ENCODE measurements around the gene CEMP1. TPM values are rescaled to one million over a fixed set of nuclear protein-coding genes. Genes with fewer than 3 reads are reported as not detected.

The CEMP1 gene
- total and polyA plus RNA-seq, 10 of the 15 experiments (the other 5 are each of a cell fraction or from before 2014, with no cell fraction given), result 0.05 to 8.2 (median 1.5) TPM; not detected in 5

DNA sequence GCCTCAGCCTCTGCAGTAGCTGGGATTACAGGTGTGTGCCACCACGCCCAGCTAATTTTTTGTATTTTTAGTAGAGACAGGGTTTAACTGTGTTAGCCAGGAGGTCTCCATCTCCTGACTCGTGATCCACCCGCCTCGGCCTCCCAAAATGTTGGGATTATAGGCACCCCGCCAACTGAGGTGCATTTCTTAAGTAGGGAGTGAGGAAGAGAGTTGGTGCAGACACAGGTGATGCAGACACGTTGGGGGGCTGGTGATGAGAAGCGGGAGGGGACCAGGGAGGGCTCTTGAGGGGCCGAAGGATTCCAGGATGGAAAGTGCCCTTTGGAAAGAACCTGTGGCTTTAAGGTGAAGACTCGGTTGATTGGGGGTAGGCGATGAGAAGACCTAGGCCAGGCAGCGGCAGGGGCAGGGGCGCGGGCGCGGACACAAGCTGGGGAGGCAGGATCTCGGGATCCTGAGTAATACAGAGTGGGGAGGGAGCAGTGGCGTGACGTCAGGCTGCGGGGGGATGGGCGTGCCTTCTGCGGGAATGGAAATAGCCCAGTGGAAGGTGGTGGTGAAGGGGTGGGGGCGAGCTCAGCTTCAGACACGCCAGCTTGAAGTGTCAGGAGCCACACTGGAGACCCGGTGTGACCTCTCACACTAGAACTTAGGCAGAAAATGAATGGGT is 19.9 kb downstream of the CEMP1 start:
- FAIRE-seq, result no peak
- peaks cover 6% of the 10 kb centered on the region; the same call in 1 of the 2 replicates for H4K20me1 ChIP-seq (ENCODE audit: control insufficient read depth, insufficient read depth)
- POLR2A ChIA-PET, result interaction anchor here (0.8 kb wide), 1 partner anchor 26 kb away, joined by 4 read pairs; the partner anchor contains the start of gene PDPK1
- intact Hi-C loops (cut with micrococcal nuclease; ENCODE audit: unreplicated experiment), result no loop called here
- no peak overlapping the region for H3K27ac ChIP-seq (ENCODE audit: control insufficient read depth, insufficient read depth)
- BruUV-seq (replicated peaks), result no TSS peak
- H3K9ac ChIP-seq (ENCODE audit: control insufficient read depth, insufficient read depth, low read length), result no peak overlapping the region
- H3K27me3 ChIP-seq (replicated peaks in 1 of 2; ENCODE audit: control insufficient read depth in 2 of 2, insufficient read depth in 2 of 2, low read length in 1 of 2), result no peaks in the 10 kb centered on the region
- H3K9me3 ChIP-seq (replicated peaks; ENCODE audit: control insufficient read depth, insufficient read depth, low read length), result no peaks in the 10 kb centered on the region
- H3K79me2 ChIP-seq (ENCODE audit: control insufficient read depth, insufficient read depth, low read length), result peaks cover 25% of the 10 kb centered on the region
- CTCF ChIA-PET, result interaction anchor here (1.5 kb wide), 1 partner anchor 21 kb away, joined by 4 read pairs; no protein-coding TSS in a partner anchor
- DNase-seq (ENCODE audit: low read depth, low spot score), result no peak
- in situ Hi-C loops (cut with MboI), result no loop called here
- H3K36me3 ChIP-seq (ENCODE audit: control insufficient read depth in 2 of 2, insufficient read depth in 2 of 2, low read length in 1 of 2), result peaks cover 0 to under 1% of the 10 kb centered on the region in 2 experiments; a peak in 1 of 4 replicates
- ATAC-seq, result no peak
- no peak overlapping the region for H3K4me3 ChIP-seq
- peaks cover 46% of the 10 kb centered on the region for H3K4me1 ChIP-seq (ENCODE audit: control insufficient read depth, insufficient read depth, low read length)
- 73% methylated on average over 20 of the region's 24 CpGs for WGBS (ENCODE audit: insufficient coverage, insufficient replicate concordance, low lambda C conversion rate, missing lambda C conversion rate)
- RAD21 ChIA-PET (ENCODE audit: unreplicated experiment), result interaction anchor here (2.3 kb wide), 1 partner anchor 10 kb away, joined by 11 read pairs; no protein-coding TSS in a partner anchor
- H3K4me2 ChIP-seq (ENCODE audit: control insufficient read depth, insufficient read depth), result no peak overlapping the region
- no peak overlapping the region for H2AFZ ChIP-seq (ENCODE audit: control insufficient read depth, low read depth, low read length)
- SMC1A ChIA-PET (ENCODE audit: uncharacterized antibody, unreplicated experiment), result no interaction called here
- TF ChIP-seq SMC3 (IDR thresholded peaks at IDR 0.05; ENCODE audit: borderline replicate concordance, low read length) (no peak), NFYB (IDR thresholded peaks at IDR 0.05; ENCODE audit: insufficient read depth, low read depth, low read length) (no peak), NRF1 (conservative IDR thresholded peaks at IDR 0.05; ENCODE audit: low read depth, low read length) (no peak), BACH1 (IDR thresholded peaks at IDR 0.05; ENCODE audit: borderline replicate concordance) (no peak), CREB1 (IDR thresholded peaks at IDR 0.05; ENCODE audit: low read depth) (no peak), SPI1 (IDR thresholded peaks at IDR 0.05; ENCODE audit: borderline replicate concordance, insufficient read depth, low read depth, low read length) (no peak), BRCA1 (IDR thresholded peaks at IDR 0.05; ENCODE audit: low read depth, low read length) (no peak), FOXK2 (IDR thresholded peaks at IDR 0.05) (no peak), HDAC2 (IDR thresholded peaks at IDR 0.05) (no peak), ZNF274 (IDR thresholded peaks at IDR 0.05; ENCODE audit: insufficient read depth, insufficient read length) (no peak), SUPT20H (IDR thresholded peaks at IDR 0.05; ENCODE audit: borderline replicate concordance, control insufficient read depth, low read depth, low read length) (no peak), PAX8 (IDR thresholded peaks at IDR 0.05) (no peak)
- TF ChIP-seq, protein P1, sequence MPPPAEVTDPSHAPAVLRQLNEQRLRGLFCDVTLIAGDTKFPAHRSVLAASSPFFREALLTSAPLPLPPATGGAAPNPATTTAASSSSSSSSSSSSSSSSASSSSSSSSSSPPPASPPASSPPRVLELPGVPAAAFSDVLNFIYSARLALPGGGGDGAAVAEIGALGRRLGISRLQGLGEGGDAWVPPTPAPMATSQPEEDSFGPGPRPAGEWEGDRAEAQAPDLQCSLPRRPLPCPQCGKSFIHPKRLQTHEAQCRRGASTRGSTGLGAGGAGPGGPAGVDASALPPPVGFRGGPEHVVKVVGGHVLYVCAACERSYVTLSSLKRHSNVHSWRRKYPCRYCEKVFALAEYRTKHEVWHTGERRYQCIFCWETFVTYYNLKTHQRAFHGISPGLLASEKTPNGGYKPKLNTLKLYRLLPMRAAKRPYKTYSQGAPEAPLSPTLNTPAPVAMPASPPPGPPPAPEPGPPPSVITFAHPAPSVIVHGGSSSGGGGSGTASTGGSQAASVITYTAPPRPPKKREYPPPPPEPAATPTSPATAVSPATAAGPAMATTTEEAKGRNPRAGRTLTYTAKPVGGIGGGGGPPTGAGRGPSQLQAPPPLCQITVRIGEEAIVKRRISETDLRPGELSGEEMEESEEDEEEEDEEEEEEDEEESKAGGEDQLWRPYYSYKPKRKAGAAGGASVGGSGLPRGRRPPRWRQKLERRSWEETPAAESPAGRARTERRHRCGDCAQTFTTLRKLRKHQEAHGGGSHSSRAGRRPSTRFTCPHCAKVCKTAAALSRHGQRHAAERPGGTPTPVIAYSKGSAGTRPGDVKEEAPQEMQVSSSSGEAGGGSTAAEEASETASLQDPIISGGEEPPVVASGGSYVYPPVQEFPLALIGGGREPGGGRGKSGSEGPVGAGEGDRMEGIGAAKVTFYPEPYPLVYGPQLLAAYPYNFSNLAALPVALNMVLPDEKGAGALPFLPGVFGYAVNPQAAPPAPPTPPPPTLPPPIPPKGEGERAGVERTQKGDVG (CRISPR knock-in tag; IDR thresholded peaks at IDR 0.05), result no peak
- TF ChIP-seq, protein P2, sequence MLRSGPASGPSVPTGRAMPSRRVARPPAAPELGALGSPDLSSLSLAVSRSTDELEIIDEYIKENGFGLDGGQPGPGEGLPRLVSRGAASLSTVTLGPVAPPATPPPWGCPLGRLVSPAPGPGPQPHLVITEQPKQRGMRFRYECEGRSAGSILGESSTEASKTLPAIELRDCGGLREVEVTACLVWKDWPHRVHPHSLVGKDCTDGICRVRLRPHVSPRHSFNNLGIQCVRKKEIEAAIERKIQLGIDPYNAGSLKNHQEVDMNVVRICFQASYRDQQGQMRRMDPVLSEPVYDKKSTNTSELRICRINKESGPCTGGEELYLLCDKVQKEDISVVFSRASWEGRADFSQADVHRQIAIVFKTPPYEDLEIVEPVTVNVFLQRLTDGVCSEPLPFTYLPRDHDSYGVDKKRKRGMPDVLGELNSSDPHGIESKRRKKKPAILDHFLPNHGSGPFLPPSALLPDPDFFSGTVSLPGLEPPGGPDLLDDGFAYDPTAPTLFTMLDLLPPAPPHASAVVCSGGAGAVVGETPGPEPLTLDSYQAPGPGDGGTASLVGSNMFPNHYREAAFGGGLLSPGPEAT (IDR thresholded peaks at IDR 0.05; ENCODE audit: low read depth), result no peak
- TF ChIP-seq, protein P3, sequence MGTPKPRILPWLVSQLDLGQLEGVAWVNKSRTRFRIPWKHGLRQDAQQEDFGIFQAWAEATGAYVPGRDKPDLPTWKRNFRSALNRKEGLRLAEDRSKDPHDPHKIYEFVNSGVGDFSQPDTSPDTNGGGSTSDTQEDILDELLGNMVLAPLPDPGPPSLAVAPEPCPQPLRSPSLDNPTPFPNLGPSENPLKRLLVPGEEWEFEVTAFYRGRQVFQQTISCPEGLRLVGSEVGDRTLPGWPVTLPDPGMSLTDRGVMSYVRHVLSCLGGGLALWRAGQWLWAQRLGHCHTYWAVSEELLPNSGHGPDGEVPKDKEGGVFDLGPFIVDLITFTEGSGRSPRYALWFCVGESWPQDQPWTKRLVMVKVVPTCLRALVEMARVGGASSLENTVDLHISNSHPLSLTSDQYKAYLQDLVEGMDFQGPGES (IDR thresholded peaks at IDR 0.05), result no peak
